ENCODE measurements around the gene PGAP2.

DNA sequence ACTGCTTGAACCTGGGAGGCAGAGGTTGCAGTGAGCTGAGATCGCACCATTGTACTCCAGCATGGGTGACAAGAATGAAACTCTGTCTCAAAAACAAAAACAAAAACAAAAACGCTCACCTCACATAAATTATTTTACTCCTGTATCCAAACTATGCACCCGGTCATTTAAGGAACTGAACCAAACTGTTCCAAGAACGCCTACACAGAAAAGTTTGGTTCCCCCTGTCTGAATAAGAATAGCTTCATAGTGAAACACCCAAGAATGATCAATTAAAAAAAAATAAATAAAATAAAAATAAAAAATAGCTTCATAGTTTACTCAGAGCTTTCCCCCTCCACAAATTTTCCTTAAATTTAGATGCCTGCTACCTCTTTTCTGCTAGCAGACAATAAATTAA, 24.7 kb upstream of the PGAP2 start:
- TF ChIP-seq, protein P1, sequence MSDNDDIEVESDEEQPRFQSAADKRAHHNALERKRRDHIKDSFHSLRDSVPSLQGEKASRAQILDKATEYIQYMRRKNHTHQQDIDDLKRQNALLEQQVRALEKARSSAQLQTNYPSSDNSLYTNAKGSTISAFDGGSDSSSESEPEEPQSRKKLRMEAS (IDR thresholded peaks at IDR 0.05), result no peak
- no peak for TF ChIP-seq POLR2A (IDR thresholded peaks at IDR 0.05; ENCODE audit: borderline replicate concordance, extremely low read depth, insufficient read depth, insufficient read length)
- no peak for TF ChIP-seq SP1 (IDR thresholded peaks at IDR 0.05; ENCODE audit: low read depth)
- no peak for TF ChIP-seq ZFX (IDR thresholded peaks at IDR 0.05)
- TF ChIP-seq, protein P2, sequence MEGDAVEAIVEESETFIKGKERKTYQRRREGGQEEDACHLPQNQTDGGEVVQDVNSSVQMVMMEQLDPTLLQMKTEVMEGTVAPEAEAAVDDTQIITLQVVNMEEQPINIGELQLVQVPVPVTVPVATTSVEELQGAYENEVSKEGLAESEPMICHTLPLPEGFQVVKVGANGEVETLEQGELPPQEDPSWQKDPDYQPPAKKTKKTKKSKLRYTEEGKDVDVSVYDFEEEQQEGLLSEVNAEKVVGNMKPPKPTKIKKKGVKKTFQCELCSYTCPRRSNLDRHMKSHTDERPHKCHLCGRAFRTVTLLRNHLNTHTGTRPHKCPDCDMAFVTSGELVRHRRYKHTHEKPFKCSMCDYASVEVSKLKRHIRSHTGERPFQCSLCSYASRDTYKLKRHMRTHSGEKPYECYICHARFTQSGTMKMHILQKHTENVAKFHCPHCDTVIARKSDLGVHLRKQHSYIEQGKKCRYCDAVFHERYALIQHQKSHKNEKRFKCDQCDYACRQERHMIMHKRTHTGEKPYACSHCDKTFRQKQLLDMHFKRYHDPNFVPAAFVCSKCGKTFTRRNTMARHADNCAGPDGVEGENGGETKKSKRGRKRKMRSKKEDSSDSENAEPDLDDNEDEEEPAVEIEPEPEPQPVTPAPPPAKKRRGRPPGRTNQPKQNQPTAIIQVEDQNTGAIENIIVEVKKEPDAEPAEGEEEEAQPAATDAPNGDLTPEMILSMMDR (IDR thresholded peaks at IDR 0.05 in 2 of 3, conservative IDR thresholded peaks at IDR 0.05 in 1 of 3; ENCODE audit: borderline replicate concordance in 1 of 3, insufficient read depth in 1 of 3, low read depth in 2 of 3, low read length in 2 of 3), result no peak
- no peak for TF ChIP-seq RAD21 (IDR thresholded peaks at IDR 0.05; ENCODE audit: low read depth)
- TF ChIP-seq JUND (IDR thresholded peaks at IDR 0.05), result no peak
- no peak for TF ChIP-seq EZH2 (IDR thresholded peaks at IDR 0.05)
- TF ChIP-seq YY1 (IDR thresholded peaks at IDR 0.05; ENCODE audit: extremely low read depth, insufficient replicate concordance, low read depth, low read length), result no peak

Measured in HCT116 (cell line).